SK-N-SH (cell line): ENCODE measurements around the gene ZBTB46. TPM values are rescaled to one million over a fixed set of nuclear protein-coding genes. Genes with fewer than 3 reads are reported as not detected.
A peak's percentile ranks its signal among the peaks of the same experiment; 100 is the strongest.

Experiments used
- CTCF ChIA-PET: fragments of 300-600, 350-600 bp; formaldehyde crosslinking; extraction: SDS; loops from one replicate; lab custom pipeline; 2021; lab: Yijun Ruan, JAX
- POLR2A ChIA-PET: fragments of 350-600 bp; sonication (Branson Sonifier 250); formaldehyde crosslinking; extraction: SDS; loops from one replicate; lab custom pipeline; 2020; ENCODE audit warnings: antibody characterized with exemption, inconsistent platforms; lab: Yijun Ruan, JAX
- DNase-seq: peaks from one replicate; pipeline ENCODE4 v3.0.0; 2012
- H2AFZ ChIP-seq: fragments of 200-600 bp; sonication (generic); 2 replicates; pipeline ENCODE4 v1.8.1; 2016; ENCODE audit warnings: antibody characterized with exemption, mild to moderate bottlenecking, low read depth
- H3F3A ChIP-seq: fragments of 200-600 bp; sonication (generic); replicated peaks from 2 replicates; pipeline ENCODE3; 2016; ENCODE audit warnings: antibody characterized with exemption, mild to moderate bottlenecking; ENCODE audit not compliant: insufficient read depth
- H3K27ac ChIP-seq, 2 experiments: fragments of 200-500 bp in 1 of 2; fragments of 200-600 bp in 1 of 2; sonication (Bioruptor generic) in 1 of 2; sonication (generic), shearing (Covaris generic) in 1 of 2; 2 replicates each; pipeline versions ENCODE4 v1.5.1 to v1.6.1; 2014 to 2016; ENCODE audit warnings: low read depth in 2 of 2, inconsistent platforms in 1 of 2, low read length in 1 of 2, mild to moderate bottlenecking in 1 of 2, mixed read lengths in 1 of 2
- H3K27me3 ChIP-seq: fragments of 200-600 bp; sonication (generic), shearing (Covaris generic); 2 replicates; pipeline ENCODE4 v1.6.1; 2016; ENCODE audit warnings: mixed run types; ENCODE audit not compliant: insufficient read depth
- H3K36me3 ChIP-seq, 2 experiments: fragments of 200-500 bp in 1 of 2; fragments of 200-600 bp in 1 of 2; sonication (Bioruptor generic) in 1 of 2; sonication (generic) in 1 of 2; replicated peaks in 1 of 2; 2 replicates each; pipeline versions ENCODE3 to v1.5.1; 2014 to 2016; ENCODE audit warnings: low read length in 1 of 2, mild to moderate bottlenecking in 1 of 2; ENCODE audit not compliant: insufficient read depth in 2 of 2, control insufficient read depth in 1 of 2
- H3K4me1 ChIP-seq, 2 experiments: fragments of 200-500 bp in 1 of 2; fragments of 200-600 bp in 1 of 2; sonication (Bioruptor generic) in 1 of 2; sonication (generic), shearing (Covaris generic) in 1 of 2; 2 replicates each; pipeline versions ENCODE4 v1.5.1 to v1.6.1; 2014 to 2016; ENCODE audit warnings: low read depth in 1 of 2, low read length in 1 of 2, mixed run types in 1 of 2; ENCODE audit not compliant: insufficient read depth in 2 of 2, control insufficient read depth in 1 of 2
- H3K4me2 ChIP-seq: fragments of 200-600 bp; sonication (generic), shearing (Covaris generic); 2 replicates; pipeline ENCODE4 v1.6.1; 2017; ENCODE audit warnings: mixed run types
- H3K4me3 ChIP-seq, 2 experiments: fragments of 200-500 bp in 1 of 2; fragments of 200-600 bp in 1 of 2; sonication (Bioruptor generic) in 1 of 2; sonication (generic), shearing (Covaris generic) in 1 of 2; 2 replicates each; pipeline versions ENCODE4 v1.5.1 to v1.8.1; 2014 to 2016; ENCODE audit warnings: low read depth in 2 of 2, inconsistent platforms in 1 of 2, low read length in 1 of 2, mild to moderate bottlenecking in 1 of 2, mixed read lengths in 1 of 2, moderate library complexity in 1 of 2
- H3K79me2 ChIP-seq: fragments of 200-600 bp; sonication (generic); 2 replicates; pipeline ENCODE4 v1.8.1; 2017; ENCODE audit warnings: mild to moderate bottlenecking; ENCODE audit not compliant: insufficient read depth
- H3K9ac ChIP-seq: fragments of 200-600 bp; sonication (generic); 2 replicates; pipeline ENCODE4 v1.6.1; 2017; ENCODE audit warnings: mixed run types
- H3K9me2 ChIP-seq: fragments of 200-600 bp; sonication (generic); 2 replicates; pipeline ENCODE4 v1.6.1; 2017; ENCODE audit warnings: mixed run types
- H3K9me3 ChIP-seq: fragments of 200-600 bp; sonication (generic); 2 replicates; pipeline ENCODE4 v1.6.1; 2017; ENCODE audit warnings: mixed run types, mild to moderate bottlenecking, moderate library complexity
- H4K20me1 ChIP-seq: fragments of 200-600 bp; sonication (generic); 2 replicates; pipeline ENCODE4 v1.6.1; 2017; ENCODE audit warnings: mild to moderate bottlenecking, mixed run types; ENCODE audit not compliant: insufficient read depth
- CHD2 ChIP-seq: fragments of 150-350 bp; IDR thresholded peaks from 2 replicates; pipeline ENCODE4 v1.6.1; 2018; ENCODE audit warnings: low read length; ENCODE audit not compliant: partially characterized antibody
- ELF1 ChIP-seq: IDR thresholded peaks from 2 replicates; pipeline ENCODE4 v1.4.0; 2012
- EP300 ChIP-seq, 2 experiments: IDR thresholded peaks; 2 replicates each; pipeline versions ENCODE4 v1.4.0 to v1.6.1; 2012; ENCODE audit warnings: borderline replicate concordance in 1 of 2, low read depth in 1 of 2, low read length in 1 of 2
- FOSL2 ChIP-seq: IDR thresholded peaks from 2 replicates; pipeline ENCODE4 v1.4.0; 2012; ENCODE audit warnings: low read depth, mild to moderate bottlenecking, moderate library complexity, borderline replicate concordance
- FOXJ3 ChIP-seq: sonication (generic); formaldehyde crosslinking; IDR thresholded peaks from 2 replicates; pipeline ENCODE4 v1.5.1; 2020; ENCODE audit warnings: mild to moderate bottlenecking, missing genetic modification reagents
- GATA2 ChIP-seq: sonication (generic); formaldehyde crosslinking; IDR thresholded peaks from 2 replicates; pipeline ENCODE4 v1.5.0; 2020; ENCODE audit warnings: mild to moderate bottlenecking, missing genetic modification reagents
- IRF3 ChIP-seq: fragments of 150-350 bp; IDR thresholded peaks from 2 replicates; pipeline ENCODE4 v1.6.1; 2016; ENCODE audit warnings: mild to moderate bottlenecking, low read depth, low read length
- JUND ChIP-seq: IDR thresholded peaks from 2 replicates; pipeline ENCODE4 v1.4.0; 2012
- MEF2A ChIP-seq: IDR thresholded peaks from 2 replicates; pipeline ENCODE4 v1.4.0; 2012; ENCODE audit warnings: low read depth, borderline replicate concordance
- MXI1 ChIP-seq: IDR thresholded peaks from 2 replicates; pipeline ENCODE4 v1.6.1; 2012; ENCODE audit warnings: mild to moderate bottlenecking, low read depth, low read length, improper control_type of control experiment
- RAD21 ChIP-seq: IDR thresholded peaks from 2 replicates; pipeline ENCODE4 v1.6.1; 2012; ENCODE audit warnings: mild to moderate bottlenecking, low read length
- RFX5 ChIP-seq: IDR thresholded peaks from 2 replicates; pipeline ENCODE4 v1.6.1; 2012; ENCODE audit warnings: mild to moderate bottlenecking, improper control_type of control experiment, low read length
- RXRA ChIP-seq: IDR thresholded peaks from 2 replicates; pipeline ENCODE4 v1.4.0; 2012; ENCODE audit warnings: low read depth, mild to moderate bottlenecking, borderline replicate concordance
- SIN3A ChIP-seq: IDR thresholded peaks from 2 replicates; pipeline ENCODE4 v1.6.1; 2012; ENCODE audit warnings: low read depth, mild to moderate bottlenecking, low read length, moderate library complexity, borderline replicate concordance
- TAF1 ChIP-seq: IDR thresholded peaks from 2 replicates; pipeline ENCODE4 v1.6.1; 2012; ENCODE audit warnings: low read depth, mild to moderate bottlenecking, low read length, moderate library complexity, borderline replicate concordance
- TEAD4 ChIP-seq: IDR thresholded peaks from 2 replicates; pipeline ENCODE4 v1.4.0; 2012; ENCODE audit warnings: mild to moderate bottlenecking, borderline replicate concordance; ENCODE audit not compliant: insufficient read depth
- ZBTB33 ChIP-seq: IDR thresholded peaks from 2 replicates; pipeline ENCODE4 v1.4.0; 2012; ENCODE audit warnings: low read depth, borderline replicate concordance
- WGBS: methylation state at CpG from one replicate; pipeline ENCODE4 v1.1.6; 2017; ENCODE audit warnings: low lambda C conversion rate; 5-methylcytosine and 5-hydroxymethylcytosine counted together
- polyA plus RNA-seq, 3 experiments: library from polyadenylated mRNA; depleted of rRNA; stranded (reverse); fragments of >200 nt; gene quantifications; 2 replicates each; pipeline ENCODE4 v1.2.3, GENCODE V29; 2012
- TF ChIP-seq, protein P1 (sequence below): IDR thresholded peaks from 2 replicates; pipeline ENCODE4; 2012
- TF ChIP-seq, protein P2 (sequence below): fragments of 150-350 bp; IDR thresholded peaks from 2 replicates; pipeline ENCODE4 v1.6.1; 2017; ENCODE audit warnings: antibody characterized with exemption, low read length, low read depth, borderline replicate concordance

The ZBTB46 gene
- polyA plus RNA-seq, 1 of the 3 experiments (the other 2 are of a cell fraction): 0.15 TPM

DNA sequence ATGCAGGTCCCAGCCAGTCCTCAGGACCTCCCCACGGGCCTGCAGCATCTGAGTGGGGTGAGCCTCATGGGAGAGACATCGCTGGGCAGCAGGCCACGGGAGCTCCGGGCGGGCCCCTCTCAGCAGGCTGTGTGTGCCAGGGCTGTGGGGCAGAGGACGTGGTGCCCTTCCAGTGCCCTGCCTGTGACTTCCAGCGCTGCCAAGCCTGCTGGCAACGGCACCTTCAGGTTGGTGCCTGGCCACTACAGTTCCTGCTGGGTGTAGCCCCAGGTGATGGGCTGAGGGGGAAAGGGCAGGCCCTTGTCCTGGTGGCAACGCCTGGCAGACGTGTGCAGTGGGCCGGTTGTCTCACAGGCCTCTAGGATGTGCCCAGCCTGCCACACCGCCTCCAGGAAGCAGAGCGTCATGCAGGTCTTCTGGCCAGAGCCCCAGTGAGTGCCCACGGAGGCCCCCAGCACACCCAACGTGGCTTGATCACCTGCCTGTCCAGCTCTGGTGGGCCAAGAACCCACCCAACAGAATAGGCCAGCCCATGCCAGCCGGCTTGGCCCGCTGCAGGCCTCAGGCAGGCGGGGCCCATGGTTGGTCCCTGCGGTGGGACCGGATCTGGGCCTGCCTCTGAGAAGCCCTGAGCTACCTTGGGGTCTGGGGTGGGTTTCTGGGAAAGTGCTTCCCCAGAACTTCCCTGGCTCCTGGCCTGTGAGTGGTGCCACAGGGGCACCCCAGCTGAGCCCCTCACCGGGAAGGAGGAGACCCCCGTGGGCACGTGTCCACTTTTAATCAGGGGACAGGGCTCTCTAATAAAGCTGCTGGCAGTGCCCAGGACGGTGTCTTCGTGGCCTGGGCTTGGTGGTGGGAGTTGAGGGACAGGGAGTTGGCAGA, 135.4 kb downstream of the ZBTB46 start:
- WGBS: 92% methylated on average over 12 of the region's 25 CpGs
- ChIA-PET CTCF (no interaction called here), POLR2A (interaction anchor here (1.1 to 3.4 kb wide), 2 partner anchors 12 to 32 kb away, joined by 4 to 22 read pairs; partner anchors contain the start of genes ARFRP1 and ZGPAT)
- H3K9me2 ChIP-seq: no peaks in the 10 kb centered on the region
- no peaks in the 10 kb centered on the region for H3K27me3 ChIP-seq
- peak overlapping the region in 1 of 2 experiments; percentile 47; a peak in 1 of 4 replicates for H3K27ac ChIP-seq
- H3K4me2 ChIP-seq: no peak overlapping the region
- H4K20me1 ChIP-seq: no peaks in the 10 kb centered on the region
- TF ChIP-seq ZBTB33: no peak
- TF ChIP-seq EP300 (IDR thresholded peaks at IDR 0.05; ENCODE audit: borderline replicate concordance in 1 of 2, low read depth in 1 of 2, low read length in 1 of 2): no peak
- no peak for TF ChIP-seq RXRA
- TF ChIP-seq FOSL2: no peak
- TF ChIP-seq RAD21: no peak
- no peak for TF ChIP-seq MXI1
- TF ChIP-seq, protein P1, sequence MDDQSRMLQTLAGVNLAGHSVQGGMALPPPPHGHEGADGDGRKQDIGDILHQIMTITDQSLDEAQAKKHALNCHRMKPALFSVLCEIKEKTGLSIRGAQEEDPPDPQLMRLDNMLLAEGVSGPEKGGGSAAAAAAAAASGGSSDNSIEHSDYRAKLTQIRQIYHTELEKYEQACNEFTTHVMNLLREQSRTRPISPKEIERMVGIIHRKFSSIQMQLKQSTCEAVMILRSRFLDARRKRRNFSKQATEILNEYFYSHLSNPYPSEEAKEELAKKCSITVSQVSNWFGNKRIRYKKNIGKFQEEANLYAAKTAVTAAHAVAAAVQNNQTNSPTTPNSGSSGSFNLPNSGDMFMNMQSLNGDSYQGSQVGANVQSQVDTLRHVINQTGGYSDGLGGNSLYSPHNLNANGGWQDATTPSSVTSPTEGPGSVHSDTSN: no peak
- TF ChIP-seq TEAD4: no peak
- TF ChIP-seq ELF1: no peak
- H3K4me3 ChIP-seq: no peak overlapping the region
- H3K9me3 ChIP-seq: no peaks in the 10 kb centered on the region
- H3K36me3 ChIP-seq: peaks cover 0 to 9% of the 10 kb centered on the region in 2 experiments
- no peak overlapping the region for H3K9ac ChIP-seq
- H3F3A ChIP-seq: no peaks in the 10 kb centered on the region
- H3K79me2 ChIP-seq: no peaks in the 10 kb centered on the region
- peaks cover 19 to 22% of the 10 kb centered on the region in 2 experiments; a peak in 3 of 4 replicates for H3K4me1 ChIP-seq
- peak; percentile 41 for DNase-seq
- H2AFZ ChIP-seq: no peak overlapping the region

- Histone ChIP-seq H3F3A (no peaks in the 10 kb centered on the region), H3K9me3 (no peaks in the 10 kb centered on the region), H3K4me3 (no peak overlapping the region), H3K9ac (no peak overlapping the region), H3K4me2 (no peak overlapping the region), H3K79me2 (no peaks in the 10 kb centered on the region), H2AFZ (no peak overlapping the region), H4K20me1 (no peaks in the 10 kb centered on the region), H3K36me3 (peaks cover 0 to 9% of the 10 kb centered on the region in 2 experiments), H3K9me2 (no peaks in the 10 kb centered on the region), H3K27ac (no peak overlapping the region; a peak in 1 of 4 replicates), H3K27me3 (no peaks in the 10 kb centered on the region), H3K4me1 (peaks cover 19 to 20% of the 10 kb centered on the region in 2 experiments; a peak in 3 of 4 replicates)
- ChIA-PET POLR2A (interaction anchor here (1.1 kb wide), 1 partner anchor 33 kb away, joined by 4 read pairs; no protein-coding TSS in a partner anchor), CTCF (interaction anchor here (0.7 to 1.1 kb wide), 2 partner anchors 12 to 81 kb away, joined by 3 read pairs; no protein-coding TSS in a partner anchor)
- DNase-seq: peak; percentile 39
- WGBS: 100% methylated on average over 3 of the region's 37 CpGs
- TF ChIP-seq RAD21 (no peak), FOXJ3 (CRISPR knock-in tag) (no peak), MXI1 (no peak), CHD2 (no peak), MEF2A (no peak), FOSL2 (no peak), IRF3 (no peak), JUND (no peak), SIN3A (no peak), RFX5 (no peak), GATA2 (CRISPR knock-in tag) (no peak), TAF1 (no peak)
- TF ChIP-seq, protein P2, sequence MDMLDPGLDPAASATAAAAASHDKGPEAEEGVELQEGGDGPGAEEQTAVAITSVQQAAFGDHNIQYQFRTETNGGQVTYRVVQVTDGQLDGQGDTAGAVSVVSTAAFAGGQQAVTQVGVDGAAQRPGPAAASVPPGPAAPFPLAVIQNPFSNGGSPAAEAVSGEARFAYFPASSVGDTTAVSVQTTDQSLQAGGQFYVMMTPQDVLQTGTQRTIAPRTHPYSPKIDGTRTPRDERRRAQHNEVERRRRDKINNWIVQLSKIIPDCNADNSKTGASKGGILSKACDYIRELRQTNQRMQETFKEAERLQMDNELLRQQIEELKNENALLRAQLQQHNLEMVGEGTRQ: no peak
Observed at GRCh38 chr20:63694584-63695423, 136.3 kb downstream of the ZBTB46 start.
